ENCODE data around the gene CD80.

DNA sequence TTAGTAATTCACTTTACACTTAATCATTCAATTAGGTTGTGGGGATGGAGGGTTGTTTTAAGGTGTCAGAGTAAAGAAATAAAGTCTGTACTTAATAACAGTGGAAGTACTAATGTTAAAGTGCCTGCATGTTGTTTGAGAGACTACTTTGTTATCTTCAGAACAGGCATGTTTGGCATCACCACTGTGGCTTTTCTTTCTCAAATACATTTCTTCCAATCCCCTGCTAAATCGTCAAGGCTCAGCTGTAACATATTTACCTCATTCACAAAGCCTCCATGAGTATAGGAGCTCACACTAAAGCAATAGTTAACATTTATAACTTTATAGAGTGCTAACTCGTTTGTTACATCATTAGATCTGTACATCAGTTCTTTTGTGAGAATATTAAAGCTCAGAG is 58.5 kb downstream of the CD80 start:
- TF ChIP-seq, protein P1, sequence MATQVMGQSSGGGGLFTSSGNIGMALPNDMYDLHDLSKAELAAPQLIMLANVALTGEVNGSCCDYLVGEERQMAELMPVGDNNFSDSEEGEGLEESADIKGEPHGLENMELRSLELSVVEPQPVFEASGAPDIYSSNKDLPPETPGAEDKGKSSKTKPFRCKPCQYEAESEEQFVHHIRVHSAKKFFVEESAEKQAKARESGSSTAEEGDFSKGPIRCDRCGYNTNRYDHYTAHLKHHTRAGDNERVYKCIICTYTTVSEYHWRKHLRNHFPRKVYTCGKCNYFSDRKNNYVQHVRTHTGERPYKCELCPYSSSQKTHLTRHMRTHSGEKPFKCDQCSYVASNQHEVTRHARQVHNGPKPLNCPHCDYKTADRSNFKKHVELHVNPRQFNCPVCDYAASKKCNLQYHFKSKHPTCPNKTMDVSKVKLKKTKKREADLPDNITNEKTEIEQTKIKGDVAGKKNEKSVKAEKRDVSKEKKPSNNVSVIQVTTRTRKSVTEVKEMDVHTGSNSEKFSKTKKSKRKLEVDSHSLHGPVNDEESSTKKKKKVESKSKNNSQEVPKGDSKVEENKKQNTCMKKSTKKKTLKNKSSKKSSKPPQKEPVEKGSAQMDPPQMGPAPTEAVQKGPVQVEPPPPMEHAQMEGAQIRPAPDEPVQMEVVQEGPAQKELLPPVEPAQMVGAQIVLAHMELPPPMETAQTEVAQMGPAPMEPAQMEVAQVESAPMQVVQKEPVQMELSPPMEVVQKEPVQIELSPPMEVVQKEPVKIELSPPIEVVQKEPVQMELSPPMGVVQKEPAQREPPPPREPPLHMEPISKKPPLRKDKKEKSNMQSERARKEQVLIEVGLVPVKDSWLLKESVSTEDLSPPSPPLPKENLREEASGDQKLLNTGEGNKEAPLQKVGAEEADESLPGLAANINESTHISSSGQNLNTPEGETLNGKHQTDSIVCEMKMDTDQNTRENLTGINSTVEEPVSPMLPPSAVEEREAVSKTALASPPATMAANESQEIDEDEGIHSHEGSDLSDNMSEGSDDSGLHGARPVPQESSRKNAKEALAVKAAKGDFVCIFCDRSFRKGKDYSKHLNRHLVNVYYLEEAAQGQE (IDR thresholded peaks at IDR 0.05; ENCODE audit: low read depth) = no peak
- no peak for TF ChIP-seq EP300 (IDR thresholded peaks at IDR 0.05; ENCODE audit: borderline replicate concordance)
- TF ChIP-seq RAD21 (IDR thresholded peaks at IDR 0.05; ENCODE audit: low read depth) = no peak
- no peak for TF ChIP-seq USF1 (IDR thresholded peaks at IDR 0.05)
- no peak for TF ChIP-seq TAF1 (IDR thresholded peaks at IDR 0.05; ENCODE audit: low read depth)
- no peak for TF ChIP-seq TCF12 (IDR thresholded peaks at IDR 0.05; ENCODE audit: low read depth)
- TF ChIP-seq YY1 (IDR thresholded peaks at IDR 0.05; ENCODE audit: low read depth) = no peak
- TF ChIP-seq FOXM1 (IDR thresholded peaks at IDR 0.05; ENCODE audit: borderline replicate concordance, low read depth) = no peak
- TF ChIP-seq CEBPB (IDR thresholded peaks at IDR 0.05) = no peak
- no peak for TF ChIP-seq NFIC (IDR thresholded peaks at IDR 0.05)
- no peak for TF ChIP-seq ZBTB7A (IDR thresholded peaks at IDR 0.05; ENCODE audit: low read depth)
- no peak for TF ChIP-seq TEAD4 (IDR thresholded peaks at IDR 0.05)
- TF ChIP-seq CREB1 (IDR thresholded peaks at IDR 0.05; ENCODE audit: low read depth) = no peak
- TF ChIP-seq, protein P2, sequence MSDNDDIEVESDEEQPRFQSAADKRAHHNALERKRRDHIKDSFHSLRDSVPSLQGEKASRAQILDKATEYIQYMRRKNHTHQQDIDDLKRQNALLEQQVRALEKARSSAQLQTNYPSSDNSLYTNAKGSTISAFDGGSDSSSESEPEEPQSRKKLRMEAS (IDR thresholded peaks at IDR 0.05) = no peak

Measured in Ishikawa (cell line).